ENCODE results near the gene DAG1.

- TF ChIP-seq, protein P1, sequence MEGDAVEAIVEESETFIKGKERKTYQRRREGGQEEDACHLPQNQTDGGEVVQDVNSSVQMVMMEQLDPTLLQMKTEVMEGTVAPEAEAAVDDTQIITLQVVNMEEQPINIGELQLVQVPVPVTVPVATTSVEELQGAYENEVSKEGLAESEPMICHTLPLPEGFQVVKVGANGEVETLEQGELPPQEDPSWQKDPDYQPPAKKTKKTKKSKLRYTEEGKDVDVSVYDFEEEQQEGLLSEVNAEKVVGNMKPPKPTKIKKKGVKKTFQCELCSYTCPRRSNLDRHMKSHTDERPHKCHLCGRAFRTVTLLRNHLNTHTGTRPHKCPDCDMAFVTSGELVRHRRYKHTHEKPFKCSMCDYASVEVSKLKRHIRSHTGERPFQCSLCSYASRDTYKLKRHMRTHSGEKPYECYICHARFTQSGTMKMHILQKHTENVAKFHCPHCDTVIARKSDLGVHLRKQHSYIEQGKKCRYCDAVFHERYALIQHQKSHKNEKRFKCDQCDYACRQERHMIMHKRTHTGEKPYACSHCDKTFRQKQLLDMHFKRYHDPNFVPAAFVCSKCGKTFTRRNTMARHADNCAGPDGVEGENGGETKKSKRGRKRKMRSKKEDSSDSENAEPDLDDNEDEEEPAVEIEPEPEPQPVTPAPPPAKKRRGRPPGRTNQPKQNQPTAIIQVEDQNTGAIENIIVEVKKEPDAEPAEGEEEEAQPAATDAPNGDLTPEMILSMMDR (conservative IDR thresholded peaks at IDR 0.05 in 1 of 2, IDR thresholded peaks at IDR 0.05 in 1 of 2; ENCODE audit: low read depth in 1 of 2, low read length in 2 of 2), result no peak
- no peak for TF ChIP-seq EZH2 (IDR thresholded peaks at IDR 0.05; ENCODE audit: low read length, missing control alignments)
Measured at GRCh38 chr3:49498648-49499047, 28.6 kb downstream of the DAG1 start.
